Gastrocnemius medialis (tissue), 4 donors: Measurements from ENCODE around the gene KRT12. TPM values are rescaled to one million over a fixed set of nuclear protein-coding genes. Genes with fewer than 3 reads are reported as not detected.

Experiments
- ATAC-seq, 2 donors: fragments of 150-250 bp; one replicate each; pipeline ENCODE4 v1.9.1; 2016
- DNase-seq, 2 donors: peaks; one replicate each; pipeline ENCODE4 v3.0.0-alpha.2; 2019
- H3K27ac ChIP-seq, 4 donors: fragments of 200-600 bp; sonication (generic); 1 replicate in 1 of 4; 2 replicates in 3 of 4; pipeline ENCODE4 v1.5.1; 2016 to 2018; ENCODE audit warnings: mild to moderate bottlenecking in 2 of 4, moderate library complexity in 1 of 4
- H3K27me3 ChIP-seq, 3 donors: fragments of 200-600 bp; sonication (generic) in 2 of 3; 1 replicate in 1 of 3; 2 replicates in 2 of 3; pipeline versions ENCODE4 v1.5.1 to v1.6.0; 2016 to 2019; ENCODE audit warnings: mild to moderate bottlenecking in 1 of 3, moderate library complexity in 1 of 3
- H3K36me3 ChIP-seq, 2 donors: fragments of 200-600 bp; sonication (generic) in 1 of 2; one replicate each; pipeline ENCODE4 v1.5.1; 2017 to 2018
- H3K4me1 ChIP-seq, 2 donors: fragments of 200-600 bp; sonication (generic) in 1 of 2; one replicate each; pipeline ENCODE4 v1.5.1; 2016 to 2017; ENCODE audit warnings: mild to moderate bottlenecking in 2 of 2
- H3K4me3 ChIP-seq, 4 donors: fragments of 200-600 bp; sonication (generic) in 3 of 4; 1 replicate in 1 of 4; 2 replicates in 3 of 4; pipeline ENCODE4 v1.5.1; 2016 to 2019; ENCODE audit warnings: mild to moderate bottlenecking in 2 of 4
- H3K9me3 ChIP-seq, 3 donors: fragments of 200-600 bp; sonication (generic) in 2 of 3; 1 replicate in 1 of 3; 2 replicates in 2 of 3; pipeline ENCODE4 v1.5.1; 2016 to 2019
- CTCF ChIP-seq, 5 experiments: fragments of 450-650 bp in 3 of 5; fragments of 200-600 bp in 2 of 5; sonication (generic) in 2 of 5; IDR thresholded peaks in 4 of 5; conservative IDR thresholded peaks in 1 of 5; 1 replicate in 4 of 5; 2 replicates in 1 of 5; pipeline ENCODE4 v1.5.1; 2016 to 2019; ENCODE audit warnings: antibody characterized with exemption in 5 of 5, mild to moderate bottlenecking in 3 of 5, moderate library complexity in 3 of 5
- POLR2A ChIP-seq, 2 donors: fragments of 450-650 bp; IDR thresholded peaks; one replicate each; pipeline ENCODE4 v1.6.1; 2017; ENCODE audit warnings: antibody characterized with exemption in 2 of 2, mild to moderate bottlenecking in 2 of 2, moderate library complexity in 2 of 2
- in situ Hi-C, 4 donors: fragments of 200-750 bp; cut with MboI; loops; one replicate each; pipeline versions ENCODE4 v1.15.0 to v1.8.0; 2017; ENCODE audit warnings: low sequenced_read_pairs in 4 of 4
- intact Hi-C: fragments of 100-400 bp; cut with DNase I; formaldehyde crosslinking; loops from one replicate; pipeline ENCODE4 v1.15.1; 2023; ENCODE audit warnings: low total_unique reads
- total RNA-seq, 4 donors: library from RNA; depleted of rRNA; stranded (reverse); fragments of >200 nt; gene quantifications; one replicate each; pipeline versions ENCODE4 v1.1.0 to v1.2.3, GENCODE V29; 2016

Gene KRT12
- total RNA-seq, 4 donors from 2014 or later: not detected

GRCh38 chr17:40914075-40914855 lies 47.2 kb upstream of the KRT12 start:
- intact Hi-C loops: loop anchor here (5.0 kb wide), 1 partner anchor 38 kb away; no protein-coding TSS in a partner anchor

GRCh38 chr17:40912486-40913210 lies 45.6 kb upstream of the KRT12 start:
- DNase-seq (no peak), ATAC-seq (no peak)
- no peaks in the 10 kb centered on the region for H3K9me3 ChIP-seq
- peaks cover 15% of the 10 kb centered on the region in 2 donors for H3K4me1 ChIP-seq
- H3K27ac ChIP-seq: no peak overlapping the region
- H3K4me3 ChIP-seq: no peak overlapping the region
- no peaks in the 10 kb centered on the region for H3K27me3 ChIP-seq
- intact Hi-C loops (loop anchor here (5.0 kb wide), 1 partner anchor 40 kb away; no protein-coding TSS in a partner anchor), in situ Hi-C loops (loop anchor here in 1 of 4 donors (25.0 kb wide), 2 partner anchors 400 to 575 kb away; partner anchors contain the start of genes KRT35, KRT36, KRTAP16-1 and KRTAP17-1)
- H3K36me3 ChIP-seq: no peaks in the 10 kb centered on the region
- TF ChIP-seq POLR2A (IDR thresholded peaks at IDR 0.05): no peak
- no peak for TF ChIP-seq CTCF (IDR thresholded peaks at IDR 0.05 in 4 of 5, conservative IDR thresholded peaks at IDR 0.05 in 1 of 5)

More at GRCh38 chr17:40914075-40914855, 47.2 kb upstream of the KRT12 start:
- peaks cover 15% of the 10 kb centered on the region in 2 donors for H3K4me1 ChIP-seq
- H3K9me3 ChIP-seq: no peaks in the 10 kb centered on the region
- in situ Hi-C loops: loop anchor here in 1 of 4 donors (25.0 kb wide), 2 partner anchors 398 to 573 kb away; partner anchors contain the start of genes KRT35, KRT36, KRTAP16-1 and KRTAP17-1
- no peak for DNase-seq
- H3K4me3 ChIP-seq: no peak overlapping the region
- no peaks in the 10 kb centered on the region for H3K36me3 ChIP-seq
- no peak for ATAC-seq
- no peaks in the 10 kb centered on the region for H3K27me3 ChIP-seq
- H3K27ac ChIP-seq: no peak overlapping the region
- no peak for TF ChIP-seq POLR2A (IDR thresholded peaks at IDR 0.05)
- no peak for TF ChIP-seq CTCF (IDR thresholded peaks at IDR 0.05 in 4 of 5, conservative IDR thresholded peaks at IDR 0.05 in 1 of 5)

GRCh38 chr17:40910441-40910841 lies 43.4 kb upstream of the KRT12 start:
- H3K36me3 ChIP-seq: no peaks in the 10 kb centered on the region
- intact Hi-C loops (loop anchor here (2.0 to 5.0 kb wide), 2 partner anchors 42 to 70 kb away; no protein-coding TSS in a partner anchor), in situ Hi-C loops (loop anchor here in 1 of 4 donors (25.0 kb wide), 2 partner anchors 402 to 577 kb away; partner anchors contain the start of genes KRT35, KRT36, KRTAP16-1 and KRTAP17-1)
- H3K9me3 ChIP-seq: no peaks in the 10 kb centered on the region
- H3K27me3 ChIP-seq: peaks cover 0 to 9% (median 0%) of the 10 kb centered on the region in 3 donors
- H3K27ac ChIP-seq: peak overlapping the region in 2 of 4 donors; percentile 9 to 34
- ATAC-seq: peak; percentile 77 to 88
- H3K4me1 ChIP-seq: peaks cover 15% of the 10 kb centered on the region in 2 donors
- no peak for DNase-seq
- no peak overlapping the region for H3K4me3 ChIP-seq
- TF ChIP-seq POLR2A (IDR thresholded peaks at IDR 0.05): no peak
- TF ChIP-seq CTCF (IDR thresholded peaks at IDR 0.05 in 4 of 5, conservative IDR thresholded peaks at IDR 0.05 in 1 of 5): no peak

- Histone ChIP-seq H3K4me3 (no peak overlapping the region), H3K9me3 (no peaks in the 10 kb centered on the region), H3K36me3 (no peaks in the 10 kb centered on the region), H3K27ac (no peak overlapping the region), H3K27me3 (peaks cover 0 to 9% (median 0%) of the 10 kb centered on the region in 3 donors), H3K4me1 (peaks cover 15% of the 10 kb centered on the region in 2 donors)
- intact Hi-C loops (loop anchor here (1.0 to 5.0 kb wide), 7 partner anchors 43 to 753 kb away; no protein-coding TSS in a partner anchor), in situ Hi-C loops (loop anchor here (5.0 to 25.0 kb wide), 6 partner anchors 403 to 755 kb away; partner anchors contain the start of genes KRT35 (in 1 of the 4), KRT36 (in 1 of the 4), KRTAP16-1 (in 1 of the 4) and KRTAP17-1 (in 1 of the 4))
- DNase-seq: no peak
- no peak for TF ChIP-seq CTCF (IDR thresholded peaks at IDR 0.05 in 4 of 5, conservative IDR thresholded peaks at IDR 0.05 in 1 of 5)
- no peak for TF ChIP-seq POLR2A (IDR thresholded peaks at IDR 0.05)
- ATAC-seq: peak in 1 of 2 donors; percentile 36
These were observed 42.7 kb upstream of the KRT12 start for GRCh38 chr17:40909755-40910154.
